Endothelial cell of umbilical vein (primary cell): ENCODE data around the gene NCLN.

Experiments
- EZH2 ChIP-seq: IDR thresholded peaks from 2 replicates; pipeline ENCODE4 v1.6.1; 2012; ENCODE audit warnings: borderline replicate concordance, low read depth, mild to moderate bottlenecking, moderate library complexity, low read length, inconsistent platforms; ENCODE audit not compliant: severe bottlenecking
- TF ChIP-seq, protein P1 (sequence below), 2 donors: IDR thresholded peaks; 1 replicate in 1 of 2; 2 replicates in 1 of 2; pipeline ENCODE4 v1.5.1; 2011; ENCODE audit warnings: low read length in 2 of 2, mild to moderate bottlenecking in 2 of 2, moderate library complexity in 2 of 2, control low read depth in 1 of 2, inconsistent platforms in 1 of 2, low read depth in 1 of 2; ENCODE audit not compliant: insufficient read depth in 1 of 2; ENCODE audit errors: extremely low read depth in 1 of 2

DNA sequence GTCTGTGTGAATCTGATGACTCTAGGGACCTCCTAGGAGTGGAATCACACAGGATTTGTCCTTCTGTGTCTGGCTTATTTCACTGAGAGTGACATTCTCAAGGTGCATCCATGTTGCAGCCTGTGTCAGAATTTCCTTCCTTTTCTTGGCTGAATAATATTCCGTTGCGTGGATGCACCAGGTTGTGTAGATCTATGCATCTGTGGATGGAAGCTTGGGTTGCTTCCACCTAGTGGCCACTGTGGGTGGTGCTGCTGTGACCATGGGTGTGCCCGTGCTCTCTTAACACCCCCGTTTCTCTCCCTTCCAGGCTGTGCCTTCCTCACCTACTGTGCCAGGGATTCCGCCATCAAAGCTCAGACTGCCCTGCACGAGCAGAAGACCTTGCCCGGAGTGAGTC lies 64.9 kb downstream of the NCLN start:
- TF ChIP-seq EZH2: no peak
- TF ChIP-seq, protein P1, sequence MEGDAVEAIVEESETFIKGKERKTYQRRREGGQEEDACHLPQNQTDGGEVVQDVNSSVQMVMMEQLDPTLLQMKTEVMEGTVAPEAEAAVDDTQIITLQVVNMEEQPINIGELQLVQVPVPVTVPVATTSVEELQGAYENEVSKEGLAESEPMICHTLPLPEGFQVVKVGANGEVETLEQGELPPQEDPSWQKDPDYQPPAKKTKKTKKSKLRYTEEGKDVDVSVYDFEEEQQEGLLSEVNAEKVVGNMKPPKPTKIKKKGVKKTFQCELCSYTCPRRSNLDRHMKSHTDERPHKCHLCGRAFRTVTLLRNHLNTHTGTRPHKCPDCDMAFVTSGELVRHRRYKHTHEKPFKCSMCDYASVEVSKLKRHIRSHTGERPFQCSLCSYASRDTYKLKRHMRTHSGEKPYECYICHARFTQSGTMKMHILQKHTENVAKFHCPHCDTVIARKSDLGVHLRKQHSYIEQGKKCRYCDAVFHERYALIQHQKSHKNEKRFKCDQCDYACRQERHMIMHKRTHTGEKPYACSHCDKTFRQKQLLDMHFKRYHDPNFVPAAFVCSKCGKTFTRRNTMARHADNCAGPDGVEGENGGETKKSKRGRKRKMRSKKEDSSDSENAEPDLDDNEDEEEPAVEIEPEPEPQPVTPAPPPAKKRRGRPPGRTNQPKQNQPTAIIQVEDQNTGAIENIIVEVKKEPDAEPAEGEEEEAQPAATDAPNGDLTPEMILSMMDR (IDR thresholded peaks at IDR 0.05; ENCODE audit: extremely low read depth in 1 of 2, insufficient read depth in 1 of 2, low read depth in 1 of 2, low read length in 2 of 2): peak; percentile 24 to 57
